Measurements from ENCODE around the gene AMDHD2. TPM values are rescaled to one million over a fixed set of nuclear protein-coding genes. Genes with fewer than 3 reads are reported as not detected.

The AMDHD2 gene
- total RNA-seq, 1 donor from 2014 or later: 7.3 TPM

GRCh38 chr16:2490190-2491105 is 29.7 kb upstream of the AMDHD2 start:
- no peaks in the 10 kb centered on the region for H3K9me3 ChIP-seq (ENCODE audit: control insufficient read depth in 3 of 3, low read length in 3 of 3)
- no peaks in the 10 kb centered on the region for H3K36me3 ChIP-seq (ENCODE audit: control insufficient read depth in 3 of 3, insufficient read depth in 3 of 3, low read length in 3 of 3)
- no peak overlapping the region for H3K27ac ChIP-seq (ENCODE audit: low read depth, low read length)
- H3K4me3 ChIP-seq (ENCODE audit: low read length in 3 of 3): no peak overlapping the region
- no peaks in the 10 kb centered on the region for H3K27me3 ChIP-seq (ENCODE audit: control insufficient read depth in 3 of 3, insufficient read depth in 3 of 3, low read length in 3 of 3)
- no peak overlapping the region for H3K9ac ChIP-seq (ENCODE audit: low read depth in 1 of 3, low read length in 3 of 3)
- H3K4me1 ChIP-seq (ENCODE audit: control insufficient read depth in 3 of 3, insufficient read depth in 3 of 3, low read length in 3 of 3): peaks cover 9 to 18% (median 18%) of the 10 kb centered on the region in 3 donors

- H3K4me3 ChIP-seq (ENCODE audit: low read length in 3 of 3): no peak overlapping the region
- H3K9ac ChIP-seq (ENCODE audit: low read depth in 1 of 3, low read length in 3 of 3): no peak overlapping the region
- no peak overlapping the region for H3K27ac ChIP-seq (ENCODE audit: low read depth, low read length)
- no peaks in the 10 kb centered on the region for H3K9me3 ChIP-seq (ENCODE audit: control insufficient read depth in 3 of 3, low read length in 3 of 3)
- H3K36me3 ChIP-seq (ENCODE audit: control insufficient read depth in 3 of 3, insufficient read depth in 3 of 3, low read length in 3 of 3): peaks cover 5 to 10% (median 9%) of the 10 kb centered on the region in 3 donors
- no peaks in the 10 kb centered on the region for H3K27me3 ChIP-seq (ENCODE audit: control insufficient read depth in 3 of 3, insufficient read depth in 3 of 3, low read length in 3 of 3)
- H3K4me1 ChIP-seq (ENCODE audit: control insufficient read depth in 3 of 3, insufficient read depth in 3 of 3, low read length in 3 of 3): peaks cover 10 to 16% (median 12%) of the 10 kb centered on the region in 3 donors
Measured at GRCh38 chr16:2492292-2492691, 27.9 kb upstream of the AMDHD2 start.

- no peaks in the 10 kb centered on the region for H3K9me3 ChIP-seq (ENCODE audit: control insufficient read depth in 3 of 3, low read length in 3 of 3)
- H3K9ac ChIP-seq (ENCODE audit: low read depth in 1 of 3, low read length in 3 of 3): no peak overlapping the region
- peaks cover 19 to 22% (median 20%) of the 10 kb centered on the region in 3 donors for H3K4me1 ChIP-seq (ENCODE audit: control insufficient read depth in 3 of 3, insufficient read depth in 3 of 3, low read length in 3 of 3)
- no peak overlapping the region for H3K4me3 ChIP-seq (ENCODE audit: low read length in 3 of 3)
- H3K36me3 ChIP-seq (ENCODE audit: control insufficient read depth in 3 of 3, insufficient read depth in 3 of 3, low read length in 3 of 3): peaks cover 5 to 10% (median 9%) of the 10 kb centered on the region in 3 donors
- H3K27me3 ChIP-seq (ENCODE audit: control insufficient read depth in 3 of 3, insufficient read depth in 3 of 3, low read length in 3 of 3): no peaks in the 10 kb centered on the region
- no peak overlapping the region for H3K27ac ChIP-seq (ENCODE audit: low read depth, low read length)
Measured at GRCh38 chr16:2493605-2494004, 26.6 kb upstream of the AMDHD2 start.

GRCh38 chr16:2494616-2495015 is 25.6 kb upstream of the AMDHD2 start:
- Histone ChIP-seq H3K4me1 (ENCODE audit: control insufficient read depth in 3 of 3, insufficient read depth in 3 of 3, low read length in 3 of 3) (peaks cover 26 to 31% (median 29%) of the 10 kb centered on the region in 3 donors), H3K27me3 (ENCODE audit: control insufficient read depth in 3 of 3, insufficient read depth in 3 of 3, low read length in 3 of 3) (no peaks in the 10 kb centered on the region), H3K4me3 (ENCODE audit: low read length in 3 of 3) (no peak overlapping the region), H3K36me3 (ENCODE audit: control insufficient read depth in 3 of 3, insufficient read depth in 3 of 3, low read length in 3 of 3) (peaks cover 5 to 10% (median 9%) of the 10 kb centered on the region in 3 donors), H3K9me3 (ENCODE audit: control insufficient read depth in 3 of 3, low read length in 3 of 3) (no peaks in the 10 kb centered on the region), H3K27ac (ENCODE audit: low read depth, low read length) (no peak overlapping the region), H3K9ac (ENCODE audit: low read depth in 1 of 3, low read length in 3 of 3) (no peak overlapping the region)

- peaks cover 7 to 10% (median 9%) of the 10 kb centered on the region in 3 donors for H3K36me3 ChIP-seq (ENCODE audit: control insufficient read depth in 3 of 3, insufficient read depth in 3 of 3, low read length in 3 of 3)
- no peak overlapping the region for H3K4me3 ChIP-seq (ENCODE audit: low read length in 3 of 3)
- H3K27ac ChIP-seq (ENCODE audit: low read depth, low read length): no peak overlapping the region
- H3K4me1 ChIP-seq (ENCODE audit: control insufficient read depth in 3 of 3, insufficient read depth in 3 of 3, low read length in 3 of 3): peaks cover 26 to 35% (median 31%) of the 10 kb centered on the region in 3 donors
- no peaks in the 10 kb centered on the region for H3K27me3 ChIP-seq (ENCODE audit: control insufficient read depth in 3 of 3, insufficient read depth in 3 of 3, low read length in 3 of 3)
- no peak overlapping the region for H3K9ac ChIP-seq (ENCODE audit: low read depth in 1 of 3, low read length in 3 of 3)
- H3K9me3 ChIP-seq (ENCODE audit: control insufficient read depth in 3 of 3, low read length in 3 of 3): no peaks in the 10 kb centered on the region
Measured at GRCh38 chr16:2495041-2495440, 25.1 kb upstream of the AMDHD2 start.

- Histone ChIP-seq H3K27me3 (ENCODE audit: control insufficient read depth in 3 of 3, insufficient read depth in 3 of 3, low read length in 3 of 3) (no peaks in the 10 kb centered on the region), H3K27ac (ENCODE audit: low read depth, low read length) (no peak overlapping the region), H3K9me3 (ENCODE audit: control insufficient read depth in 3 of 3, low read length in 3 of 3) (no peaks in the 10 kb centered on the region), H3K4me1 (ENCODE audit: control insufficient read depth in 3 of 3, insufficient read depth in 3 of 3, low read length in 3 of 3) (peaks cover 26 to 45% (median 37%) of the 10 kb centered on the region in 3 donors), H3K36me3 (ENCODE audit: control insufficient read depth in 3 of 3, insufficient read depth in 3 of 3, low read length in 3 of 3) (peaks cover 7 to 10% (median 9%) of the 10 kb centered on the region in 3 donors), H3K4me3 (ENCODE audit: low read length in 3 of 3) (no peak overlapping the region), H3K9ac (ENCODE audit: low read depth in 1 of 3, low read length in 3 of 3) (peak overlapping the region in 2 of 3 donors; percentile 57 to 73)
Measured at GRCh38 chr16:2496223-2497115, 23.7 kb upstream of the AMDHD2 start.

GRCh38 chr16:2497116-2497630 is 23.0 kb upstream of the AMDHD2 start:
- H3K9me3 ChIP-seq (ENCODE audit: control insufficient read depth in 3 of 3, low read length in 3 of 3): no peaks in the 10 kb centered on the region
- no peaks in the 10 kb centered on the region for H3K27me3 ChIP-seq (ENCODE audit: control insufficient read depth in 3 of 3, insufficient read depth in 3 of 3, low read length in 3 of 3)
- peak overlapping the region in 2 of 3 donors; percentile 57 to 73 for H3K9ac ChIP-seq (ENCODE audit: low read depth in 1 of 3, low read length in 3 of 3)
- H3K4me1 ChIP-seq (ENCODE audit: control insufficient read depth in 3 of 3, insufficient read depth in 3 of 3, low read length in 3 of 3): peaks cover 32 to 52% (median 43%) of the 10 kb centered on the region in 3 donors
- peak overlapping the region in 2 of 3 donors; percentile 14 to 45 for H3K4me3 ChIP-seq (ENCODE audit: low read length in 3 of 3)
- H3K27ac ChIP-seq (ENCODE audit: low read depth, low read length): no peak overlapping the region
- peaks cover 8 to 10% (median 9%) of the 10 kb centered on the region in 3 donors for H3K36me3 ChIP-seq (ENCODE audit: control insufficient read depth in 3 of 3, insufficient read depth in 3 of 3, low read length in 3 of 3)

GRCh38 chr16:2497695-2498484 is 22.3 kb upstream of the AMDHD2 start:
- no peaks in the 10 kb centered on the region for H3K9me3 ChIP-seq (ENCODE audit: control insufficient read depth in 3 of 3, low read length in 3 of 3)
- H3K36me3 ChIP-seq (ENCODE audit: control insufficient read depth in 3 of 3, insufficient read depth in 3 of 3, low read length in 3 of 3): peaks cover 8 to 10% (median 9%) of the 10 kb centered on the region in 3 donors
- peak overlapping the region in 2 of 3 donors; percentile 14 to 45 for H3K4me3 ChIP-seq (ENCODE audit: low read length in 3 of 3)
- H3K27ac ChIP-seq (ENCODE audit: low read depth, low read length): peak overlapping the region; percentile 44
- H3K27me3 ChIP-seq (ENCODE audit: control insufficient read depth in 3 of 3, insufficient read depth in 3 of 3, low read length in 3 of 3): no peaks in the 10 kb centered on the region
- peak overlapping the region; percentile 38 to 73 (median 57) for H3K9ac ChIP-seq (ENCODE audit: low read depth in 1 of 3, low read length in 3 of 3)
- H3K4me1 ChIP-seq (ENCODE audit: control insufficient read depth in 3 of 3, insufficient read depth in 3 of 3, low read length in 3 of 3): peaks cover 34 to 59% (median 46%) of the 10 kb centered on the region in 3 donors
